ENCODE results near the gene TMEM184B.

DNA sequence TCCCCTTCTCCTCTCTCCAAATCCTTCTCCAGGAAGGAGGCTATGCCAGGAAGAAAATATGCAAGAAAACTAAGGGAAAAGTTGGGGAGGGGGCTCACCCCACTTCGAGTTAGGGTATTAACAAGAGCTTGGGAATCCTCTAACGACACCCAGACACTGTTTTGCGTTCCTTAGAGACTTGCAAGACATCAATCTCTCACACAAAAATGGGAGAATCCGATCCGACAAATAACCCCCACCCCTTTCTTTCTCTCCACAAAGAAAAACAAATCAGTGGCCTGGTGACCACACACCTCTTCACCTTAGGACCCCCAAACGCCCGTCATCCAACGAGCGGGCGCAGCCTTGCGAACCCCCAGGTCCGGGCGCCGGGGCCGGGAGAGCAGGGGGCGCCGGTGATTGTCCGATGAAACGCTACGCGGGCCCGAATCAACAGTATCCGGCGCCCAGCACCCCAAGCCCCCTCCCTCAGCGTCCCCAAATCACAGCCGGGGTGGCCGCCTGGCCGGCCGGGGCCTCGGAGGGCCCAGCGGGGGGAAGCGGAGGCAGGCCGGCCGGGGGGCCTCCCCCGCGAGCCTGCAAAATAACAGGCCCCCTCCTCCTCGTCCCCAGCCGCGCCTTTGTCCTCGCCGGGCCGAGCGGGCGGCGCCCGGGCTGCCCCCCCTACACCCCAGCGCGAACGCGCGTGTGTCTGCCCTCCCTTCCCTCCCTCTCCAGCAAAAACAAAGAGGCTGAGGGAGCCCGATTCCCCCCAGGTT lies 43.7 kb upstream of the TMEM184B start:
- TF ChIP-seq, protein P1, sequence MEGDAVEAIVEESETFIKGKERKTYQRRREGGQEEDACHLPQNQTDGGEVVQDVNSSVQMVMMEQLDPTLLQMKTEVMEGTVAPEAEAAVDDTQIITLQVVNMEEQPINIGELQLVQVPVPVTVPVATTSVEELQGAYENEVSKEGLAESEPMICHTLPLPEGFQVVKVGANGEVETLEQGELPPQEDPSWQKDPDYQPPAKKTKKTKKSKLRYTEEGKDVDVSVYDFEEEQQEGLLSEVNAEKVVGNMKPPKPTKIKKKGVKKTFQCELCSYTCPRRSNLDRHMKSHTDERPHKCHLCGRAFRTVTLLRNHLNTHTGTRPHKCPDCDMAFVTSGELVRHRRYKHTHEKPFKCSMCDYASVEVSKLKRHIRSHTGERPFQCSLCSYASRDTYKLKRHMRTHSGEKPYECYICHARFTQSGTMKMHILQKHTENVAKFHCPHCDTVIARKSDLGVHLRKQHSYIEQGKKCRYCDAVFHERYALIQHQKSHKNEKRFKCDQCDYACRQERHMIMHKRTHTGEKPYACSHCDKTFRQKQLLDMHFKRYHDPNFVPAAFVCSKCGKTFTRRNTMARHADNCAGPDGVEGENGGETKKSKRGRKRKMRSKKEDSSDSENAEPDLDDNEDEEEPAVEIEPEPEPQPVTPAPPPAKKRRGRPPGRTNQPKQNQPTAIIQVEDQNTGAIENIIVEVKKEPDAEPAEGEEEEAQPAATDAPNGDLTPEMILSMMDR (conservative IDR thresholded peaks at IDR 0.05), result no peak
- no peak for TF ChIP-seq EZH2 (IDR thresholded peaks at IDR 0.05; ENCODE audit: low read depth)

All from PC-9 (cell line).